Measurements from ENCODE around the gene PARP6.

PARP6 gene, protein sequence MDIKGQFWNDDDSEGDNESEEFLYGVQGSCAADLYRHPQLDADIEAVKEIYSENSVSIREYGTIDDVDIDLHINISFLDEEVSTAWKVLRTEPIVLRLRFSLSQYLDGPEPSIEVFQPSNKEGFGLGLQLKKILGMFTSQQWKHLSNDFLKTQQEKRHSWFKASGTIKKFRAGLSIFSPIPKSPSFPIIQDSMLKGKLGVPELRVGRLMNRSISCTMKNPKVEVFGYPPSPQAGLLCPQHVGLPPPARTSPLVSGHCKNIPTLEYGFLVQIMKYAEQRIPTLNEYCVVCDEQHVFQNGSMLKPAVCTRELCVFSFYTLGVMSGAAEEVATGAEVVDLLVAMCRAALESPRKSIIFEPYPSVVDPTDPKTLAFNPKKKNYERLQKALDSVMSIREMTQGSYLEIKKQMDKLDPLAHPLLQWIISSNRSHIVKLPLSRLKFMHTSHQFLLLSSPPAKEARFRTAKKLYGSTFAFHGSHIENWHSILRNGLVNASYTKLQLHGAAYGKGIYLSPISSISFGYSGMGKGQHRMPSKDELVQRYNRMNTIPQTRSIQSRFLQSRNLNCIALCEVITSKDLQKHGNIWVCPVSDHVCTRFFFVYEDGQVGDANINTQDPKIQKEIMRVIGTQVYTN

DNA sequence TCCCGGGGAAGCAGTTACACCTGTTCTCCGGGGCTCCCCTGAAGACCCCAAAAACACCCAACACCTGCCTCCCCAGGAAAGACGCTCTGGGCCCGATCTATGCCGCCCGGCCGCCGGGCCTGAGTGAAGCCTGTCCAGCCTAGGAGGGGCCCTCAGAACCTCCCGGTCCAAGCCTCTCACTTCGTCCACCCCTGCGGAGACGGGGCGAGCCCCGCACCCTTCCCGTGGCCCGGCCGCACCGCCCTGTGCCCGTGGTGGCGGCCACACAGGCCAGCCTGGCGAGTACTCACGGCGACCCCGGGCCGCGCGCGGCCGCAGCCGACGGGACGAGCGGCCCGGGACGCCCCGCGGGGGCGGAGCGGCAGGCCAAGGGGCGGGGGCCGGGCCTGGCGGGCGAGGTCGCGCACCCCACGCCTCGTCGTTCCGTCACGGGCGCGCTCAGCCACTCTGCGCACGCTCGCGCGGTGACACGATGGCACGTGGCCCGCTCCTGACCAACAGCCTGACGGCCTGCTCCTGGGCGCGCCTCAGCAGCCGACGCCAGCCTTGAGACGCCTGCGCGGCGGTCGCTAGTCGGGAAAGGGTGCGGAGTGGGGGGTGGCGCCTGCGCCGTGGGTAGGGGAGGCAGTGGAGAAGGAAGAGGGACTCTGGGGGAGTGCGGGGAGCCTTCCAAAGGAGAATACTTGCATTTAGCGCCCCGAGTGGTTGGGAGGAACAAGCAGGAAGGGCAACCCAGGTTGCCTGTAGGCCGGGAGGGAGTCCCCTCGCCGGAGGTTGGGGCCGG is at the start of gene PARP6:
Gene PARP6 (minus strand): TSS at position 342 of the 784 bp plus-strand sequence. CDS start 5,077 bp downstream, outside the sequence.
- TF ChIP-seq, protein P1, sequence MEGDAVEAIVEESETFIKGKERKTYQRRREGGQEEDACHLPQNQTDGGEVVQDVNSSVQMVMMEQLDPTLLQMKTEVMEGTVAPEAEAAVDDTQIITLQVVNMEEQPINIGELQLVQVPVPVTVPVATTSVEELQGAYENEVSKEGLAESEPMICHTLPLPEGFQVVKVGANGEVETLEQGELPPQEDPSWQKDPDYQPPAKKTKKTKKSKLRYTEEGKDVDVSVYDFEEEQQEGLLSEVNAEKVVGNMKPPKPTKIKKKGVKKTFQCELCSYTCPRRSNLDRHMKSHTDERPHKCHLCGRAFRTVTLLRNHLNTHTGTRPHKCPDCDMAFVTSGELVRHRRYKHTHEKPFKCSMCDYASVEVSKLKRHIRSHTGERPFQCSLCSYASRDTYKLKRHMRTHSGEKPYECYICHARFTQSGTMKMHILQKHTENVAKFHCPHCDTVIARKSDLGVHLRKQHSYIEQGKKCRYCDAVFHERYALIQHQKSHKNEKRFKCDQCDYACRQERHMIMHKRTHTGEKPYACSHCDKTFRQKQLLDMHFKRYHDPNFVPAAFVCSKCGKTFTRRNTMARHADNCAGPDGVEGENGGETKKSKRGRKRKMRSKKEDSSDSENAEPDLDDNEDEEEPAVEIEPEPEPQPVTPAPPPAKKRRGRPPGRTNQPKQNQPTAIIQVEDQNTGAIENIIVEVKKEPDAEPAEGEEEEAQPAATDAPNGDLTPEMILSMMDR (IDR thresholded peaks at IDR 0.05), result no peak

DNA sequence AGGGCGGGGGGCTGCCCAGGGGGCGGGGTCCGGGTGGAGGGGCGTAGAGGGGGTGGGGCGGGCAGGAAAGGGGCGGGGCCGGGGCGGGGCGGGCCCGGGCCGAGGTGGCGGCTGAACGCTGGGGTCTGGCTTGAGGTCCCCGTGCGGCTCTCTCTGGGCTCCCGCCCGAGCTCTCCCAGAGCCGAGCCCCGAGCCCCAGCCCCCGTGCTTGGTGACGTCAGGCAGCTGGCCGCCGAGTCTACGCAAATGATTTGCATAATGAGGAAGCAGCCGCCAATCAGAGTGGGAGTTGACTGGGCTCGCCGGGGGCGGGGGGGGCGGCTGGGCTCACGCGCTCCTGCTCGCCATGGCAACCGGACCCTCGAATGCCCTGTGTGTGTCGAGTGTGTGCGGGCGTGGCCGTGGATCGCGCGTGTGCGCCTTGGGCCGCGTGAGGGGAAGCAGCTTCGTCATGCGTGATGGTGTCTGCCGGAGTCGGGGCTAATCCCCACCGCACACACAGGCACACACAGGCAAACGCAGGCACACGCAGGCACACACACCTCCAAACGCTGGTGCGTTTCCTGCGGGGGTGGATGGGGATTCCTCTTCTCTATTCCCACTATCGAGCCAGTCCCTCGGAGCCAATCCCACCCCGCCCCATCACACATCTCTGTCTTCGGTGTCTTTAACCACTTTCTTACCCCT is 47.8 kb upstream of the PARP6 start, which contains the start of gene CELF6:
Gene CELF6 (minus strand): TSS at position 173 of the 687 bp plus-strand sequence. CDS start 283 bp downstream, outside the sequence.
- TF ChIP-seq, protein P1 (IDR thresholded peaks at IDR 0.05), result no peak

DNA sequence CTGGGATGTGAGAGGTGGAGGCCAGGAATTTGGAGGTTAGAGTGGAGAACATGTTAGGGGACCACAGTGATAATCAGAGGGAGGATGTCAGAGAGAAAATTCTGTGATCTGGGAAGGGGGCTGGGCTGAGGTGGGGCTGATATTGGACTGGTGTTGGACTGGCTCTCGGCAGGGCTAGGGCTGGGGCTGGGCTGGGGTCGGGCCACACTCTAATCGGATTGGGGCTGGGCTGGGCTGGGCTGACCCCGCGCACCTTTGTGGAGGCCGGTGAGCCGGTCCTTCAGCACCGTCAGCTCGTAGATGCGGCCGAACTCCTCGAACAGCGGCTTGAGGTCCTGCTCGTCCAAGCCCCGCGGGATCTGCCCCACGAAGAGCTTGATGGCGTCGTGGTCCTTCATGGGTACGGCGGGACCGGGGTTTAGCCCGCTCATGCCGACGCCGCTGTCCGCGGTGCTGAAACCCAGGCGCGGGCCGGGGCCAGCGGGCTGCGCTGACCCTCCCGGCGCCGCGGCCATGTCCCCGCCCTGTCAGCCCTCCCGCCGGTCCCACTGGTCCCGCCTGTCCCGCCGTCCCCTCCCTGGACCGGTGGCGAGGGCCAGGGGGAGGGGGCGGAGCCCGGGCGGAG is 47.1 kb upstream of the PARP6 start:
- TF ChIP-seq, protein P1 (IDR thresholded peaks at IDR 0.05), result no peak

DNA sequence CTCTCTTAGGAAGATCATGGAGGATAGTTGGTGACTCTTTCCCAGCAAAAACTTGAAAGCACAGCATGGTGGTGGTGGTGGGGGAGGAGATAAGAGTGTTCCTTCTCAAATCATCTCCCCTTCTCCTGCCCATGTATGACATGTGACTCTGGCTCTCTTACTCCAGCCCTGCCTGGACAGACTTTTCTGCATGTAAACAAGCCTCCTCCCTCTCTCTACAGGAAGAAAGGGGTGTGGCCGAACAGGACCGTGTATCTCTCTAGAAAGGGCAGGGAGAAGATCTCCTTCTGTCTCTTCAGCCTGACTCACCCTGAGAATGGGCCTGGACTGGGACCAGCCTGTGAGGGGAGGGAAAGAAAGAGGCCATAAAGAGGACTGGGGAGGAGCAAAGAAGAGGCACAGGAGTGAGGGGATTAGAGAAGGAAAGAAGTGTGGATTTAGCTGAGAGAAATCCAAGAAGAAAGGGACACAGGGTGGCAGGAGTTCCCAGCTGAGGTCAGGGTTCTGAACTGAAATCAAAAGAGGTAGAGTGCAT is 46.1 kb upstream of the PARP6 start:
- TF ChIP-seq, protein P1 (IDR thresholded peaks at IDR 0.05), result no peak

DNA sequence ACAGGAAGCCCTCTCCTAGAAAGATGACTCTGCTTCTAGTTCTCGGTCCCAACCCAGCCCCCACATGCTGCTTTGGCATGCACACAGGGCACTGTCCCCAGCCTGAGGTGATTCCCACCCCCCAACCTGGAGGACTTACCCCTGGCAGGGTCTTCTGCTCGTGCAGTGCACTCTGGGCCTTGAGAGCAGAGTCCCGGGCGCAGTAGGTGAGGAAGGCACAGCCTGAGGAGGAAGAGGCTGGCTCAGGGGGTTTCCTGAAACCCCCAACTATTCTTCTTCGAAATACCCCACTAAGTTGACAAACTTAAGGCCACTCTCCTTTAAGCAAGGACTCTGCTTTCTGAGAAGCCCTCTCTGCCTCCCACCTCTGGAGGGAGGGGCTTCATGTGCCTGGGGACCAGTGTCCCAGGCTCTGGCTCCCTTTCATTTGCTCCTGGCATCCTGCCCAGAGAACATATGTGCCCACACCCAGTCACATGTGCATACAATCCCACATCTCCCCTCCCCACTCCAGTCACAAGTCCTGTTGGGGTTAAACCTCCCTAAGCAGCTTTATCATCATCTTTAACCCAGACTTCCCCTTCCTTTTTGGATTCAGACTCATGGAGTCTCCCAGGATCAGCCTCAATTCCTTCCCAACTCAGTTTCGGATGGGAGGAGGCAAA is 43.5 kb upstream of the PARP6 start:
- TF ChIP-seq, protein P1 (IDR thresholded peaks at IDR 0.05), result no peak

DNA sequence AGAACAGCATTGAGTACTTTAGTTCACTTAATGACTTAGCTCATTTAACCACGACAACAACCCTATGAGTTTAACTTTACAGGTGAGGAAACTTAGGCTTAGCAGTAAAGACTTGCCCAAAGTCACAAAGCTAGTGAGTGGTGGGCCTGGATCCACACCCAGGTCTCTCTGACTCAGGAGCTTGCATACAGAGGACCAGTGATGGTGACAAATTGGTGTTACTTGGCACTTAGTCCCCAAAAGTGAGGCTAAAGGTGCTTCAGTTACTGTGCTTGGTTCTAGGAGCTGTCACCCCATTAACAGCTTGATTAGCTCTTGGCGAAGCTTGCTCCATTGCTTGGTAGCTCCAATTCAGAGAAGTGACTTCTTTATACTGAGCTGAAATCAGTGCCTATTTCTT is 41.5 kb upstream of the PARP6 start:
- TF ChIP-seq, protein P1 (IDR thresholded peaks at IDR 0.05), result no peak

All from LNCAP (cell line).